ENCODE results near the gene GPD2. TPM values are rescaled to one million over a fixed set of nuclear protein-coding genes. Genes with fewer than 3 reads are reported as not detected.

The GPD2 gene
- total RNA-seq, 6 experiments from 2014 or later, result 44.4 to 69.8 (median 55.7) TPM

DNA sequence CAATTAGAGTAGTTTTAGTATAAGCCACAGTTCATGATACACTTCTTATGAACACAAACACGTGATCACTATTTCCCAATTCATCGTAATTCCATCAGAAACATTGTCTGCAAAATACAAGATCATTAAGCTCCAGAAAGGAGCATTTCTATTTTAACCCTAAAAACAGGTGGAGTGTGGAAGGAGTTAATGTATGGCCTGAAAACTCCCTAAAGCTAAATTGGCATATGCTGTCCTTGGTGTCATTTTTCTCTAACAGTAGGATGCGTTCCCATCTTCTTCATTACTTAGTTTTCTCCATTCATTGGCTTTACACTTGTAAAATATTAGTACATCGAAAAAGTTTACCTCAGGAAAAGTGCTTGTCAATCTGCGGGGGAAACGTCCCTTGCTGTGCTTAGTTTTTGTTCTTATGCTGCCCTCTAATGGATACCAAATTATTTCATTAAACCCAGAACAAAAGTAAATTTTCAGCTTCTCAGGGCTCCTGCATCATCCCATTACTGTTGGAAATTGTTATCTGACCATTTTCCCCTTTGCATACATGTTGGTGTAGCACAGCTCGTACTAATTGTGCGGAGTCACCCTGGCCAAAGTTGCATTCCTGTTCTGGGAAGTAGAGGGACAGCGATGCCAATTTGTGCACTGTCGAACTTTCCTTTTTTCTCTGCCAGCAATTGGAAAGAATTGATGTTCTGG is 153.4 kb downstream of the GPD2 start:
- H3K36me3 Mint-ChIP-seq (ENCODE audit: low read depth), result no peaks in the 10 kb centered on the region
- H3K9me3 Mint-ChIP-seq, result no peaks in the 10 kb centered on the region
- no peak overlapping the region; the same call in 1 of the 2 replicates for H3K27ac Mint-ChIP-seq
- peaks cover 8% of the 10 kb centered on the region; the same call in 1 of the 2 replicates for H3K4me1 Mint-ChIP-seq (ENCODE audit: low read depth)
- H3K4me3 Mint-ChIP-seq, result no peak overlapping the region
- TF ChIP-seq, protein P1, sequence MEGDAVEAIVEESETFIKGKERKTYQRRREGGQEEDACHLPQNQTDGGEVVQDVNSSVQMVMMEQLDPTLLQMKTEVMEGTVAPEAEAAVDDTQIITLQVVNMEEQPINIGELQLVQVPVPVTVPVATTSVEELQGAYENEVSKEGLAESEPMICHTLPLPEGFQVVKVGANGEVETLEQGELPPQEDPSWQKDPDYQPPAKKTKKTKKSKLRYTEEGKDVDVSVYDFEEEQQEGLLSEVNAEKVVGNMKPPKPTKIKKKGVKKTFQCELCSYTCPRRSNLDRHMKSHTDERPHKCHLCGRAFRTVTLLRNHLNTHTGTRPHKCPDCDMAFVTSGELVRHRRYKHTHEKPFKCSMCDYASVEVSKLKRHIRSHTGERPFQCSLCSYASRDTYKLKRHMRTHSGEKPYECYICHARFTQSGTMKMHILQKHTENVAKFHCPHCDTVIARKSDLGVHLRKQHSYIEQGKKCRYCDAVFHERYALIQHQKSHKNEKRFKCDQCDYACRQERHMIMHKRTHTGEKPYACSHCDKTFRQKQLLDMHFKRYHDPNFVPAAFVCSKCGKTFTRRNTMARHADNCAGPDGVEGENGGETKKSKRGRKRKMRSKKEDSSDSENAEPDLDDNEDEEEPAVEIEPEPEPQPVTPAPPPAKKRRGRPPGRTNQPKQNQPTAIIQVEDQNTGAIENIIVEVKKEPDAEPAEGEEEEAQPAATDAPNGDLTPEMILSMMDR (IDR thresholded peaks at IDR 0.05), result peak; percentile 81
- H3K27me3 Mint-ChIP-seq (ENCODE audit: insufficient read depth), result no peaks in the 10 kb centered on the region; the same call in 1 of the 2 replicates
- peak; percentile 45 for DNase-seq

GRCh38 chr2:156590085-156590739 is 154.0 kb downstream of the GPD2 start:
- H3K4me3 Mint-ChIP-seq, result no peak overlapping the region
- H3K36me3 Mint-ChIP-seq (ENCODE audit: low read depth), result no peaks in the 10 kb centered on the region
- DNase-seq, result no peak
- H3K9me3 Mint-ChIP-seq, result no peaks in the 10 kb centered on the region
- peaks cover 8% of the 10 kb centered on the region; the same call in 1 of the 2 replicates for H3K4me1 Mint-ChIP-seq (ENCODE audit: low read depth)
- TF ChIP-seq, protein P1 (IDR thresholded peaks at IDR 0.05), result no peak
- H3K27me3 Mint-ChIP-seq (ENCODE audit: insufficient read depth), result no peaks in the 10 kb centered on the region; the same call in 1 of the 2 replicates
- no peak overlapping the region; the same call in 1 of the 2 replicates for H3K27ac Mint-ChIP-seq

- no peak for DNase-seq
- Mint-ChIP-seq H3K9me3 (no peaks in the 10 kb centered on the region), H3K36me3 (ENCODE audit: low read depth) (no peaks in the 10 kb centered on the region), H3K4me3 (no peak overlapping the region), H3K27ac (no peak overlapping the region), H3K4me1 (ENCODE audit: low read depth) (peaks cover 8% of the 10 kb centered on the region; the same call in 1 of the 2 replicates), H3K27me3 (ENCODE audit: insufficient read depth) (peaks cover 1% of the 10 kb centered on the region)
- TF ChIP-seq, protein P1 (IDR thresholded peaks at IDR 0.05), result no peak
Measured at GRCh38 chr2:156592809-156593593, 156.8 kb downstream of the GPD2 start.

GRCh38 chr2:156593594-156593921 is 157.4 kb downstream of the GPD2 start:
- Mint-ChIP-seq H3K4me1 (ENCODE audit: low read depth) (peaks cover 8% of the 10 kb centered on the region; the same call in 1 of the 2 replicates), H3K9me3 (no peaks in the 10 kb centered on the region), H3K36me3 (ENCODE audit: low read depth) (no peaks in the 10 kb centered on the region), H3K4me3 (no peak overlapping the region), H3K27me3 (ENCODE audit: insufficient read depth) (peaks cover 1% of the 10 kb centered on the region), H3K27ac (no peak overlapping the region)
- no peak for DNase-seq
- TF ChIP-seq, protein P1 (IDR thresholded peaks at IDR 0.05), result no peak

GRCh38 chr2:156598563-156598962 is 162.4 kb downstream of the GPD2 start:
- H3K27me3 Mint-ChIP-seq (ENCODE audit: insufficient read depth), result peaks cover 1% of the 10 kb centered on the region; the same call in 1 of the 2 replicates
- H3K4me1 Mint-ChIP-seq (ENCODE audit: low read depth), result no peaks in the 10 kb centered on the region
- no peak overlapping the region for H3K27ac Mint-ChIP-seq
- no peaks in the 10 kb centered on the region for H3K9me3 Mint-ChIP-seq
- no peaks in the 10 kb centered on the region for H3K36me3 Mint-ChIP-seq (ENCODE audit: low read depth)
- DNase-seq, result no peak
- H3K4me3 Mint-ChIP-seq, result no peak overlapping the region
- TF ChIP-seq, protein P1 (IDR thresholded peaks at IDR 0.05), result no peak

Data from HFFc6 (cell line).